NB4 (cell line): Measurements from ENCODE around the gene LRMDA.

Experiments
- CTCF ChIP-seq: IDR thresholded peaks from one replicate; pipeline ENCODE4 v1.5.1; 2012; ENCODE audit warnings: low read depth, low read length
- POLR2A ChIP-seq: IDR thresholded peaks from 2 replicates; pipeline ENCODE4 v1.6.1; 2011; ENCODE audit warnings: mild to moderate bottlenecking; ENCODE audit not compliant: insufficient read length; ENCODE audit errors: extremely low read depth

- no peak for TF ChIP-seq CTCF
- TF ChIP-seq POLR2A: no peak
These were observed 520.2 kb downstream of the LRMDA start for GRCh38 chr10:75951627-75952026.
